ENCODE data around the gene GTF3C2. TPM values are rescaled to one million over a fixed set of nuclear protein-coding genes. Genes with fewer than 3 reads are reported as not detected.

The GTF3C2 gene
- total and polyA plus RNA-seq, 10 of the 15 experiments (the other 5 are each of a cell fraction or from before 2014, with no cell fraction given), result 45.9 to 105 (median 80.3) TPM

- TF ChIP-seq ZBTB40 (IDR thresholded peaks at IDR 0.05; ENCODE audit: borderline replicate concordance) (no peak), CEBPZ (IDR thresholded peaks at IDR 0.05; ENCODE audit: low read depth, low read length) (no peak), E2F8 (IDR thresholded peaks at IDR 0.05; ENCODE audit: low read depth, partially characterized antibody) (no peak)
Observed at GRCh38 chr2:27297195-27297594, 59.4 kb downstream of the GTF3C2 start (continued).

Measured in GM12878 (cell line).